GM15510 (cell line): ENCODE data around the gene RXRB.

Experiments
- POLR2A ChIP-seq: IDR thresholded peaks from 3 replicates; pipeline ENCODE4 v1.6.1; 2011; ENCODE audit warnings: borderline replicate concordance; ENCODE audit not compliant: insufficient read length; ENCODE audit errors: extremely low read depth

RXRB gene

GRCh38 chr6:33192671-33193602 lies 7.5 kb downstream of the RXRB start:
- no peak for TF ChIP-seq POLR2A

- no peak for TF ChIP-seq POLR2A
Observed at GRCh38 chr6:33192105-33192646, 8.3 kb downstream of the RXRB start, which contains the start of gene COL11A2. COL11A2 (minus strand) TSS chr6:33192467; CDS start chr6:33192240, 227 bp downstream.

- no peak for TF ChIP-seq POLR2A
Observed at GRCh38 chr6:33191383-33192104, 8.9 kb downstream of the RXRB start.

GRCh38 chr6:33190504-33191107 lies 9.9 kb downstream of the RXRB start:
- no peak for TF ChIP-seq POLR2A

- no peak for TF ChIP-seq POLR2A
Observed at GRCh38 chr6:33189625-33190448, 10.6 kb downstream of the RXRB start.

GRCh38 chr6:33189164-33189563 lies 11.3 kb downstream of the RXRB start:
- no peak for TF ChIP-seq POLR2A

- TF ChIP-seq POLR2A: no peak
Observed at GRCh38 chr6:33187809-33188208, 12.7 kb downstream of the RXRB start.

GRCh38 chr6:33185654-33186187 lies 14.7 kb downstream of the RXRB start:
- TF ChIP-seq POLR2A: no peak

- no peak for TF ChIP-seq POLR2A
Observed at GRCh38 chr6:33185190-33185589, 15.3 kb downstream of the RXRB start.

- TF ChIP-seq POLR2A: no peak
Observed at GRCh38 chr6:33183071-33183683, 17.3 kb downstream of the RXRB start.

GRCh38 chr6:33181141-33181540 lies 19.3 kb downstream of the RXRB start:
- no peak for TF ChIP-seq POLR2A

GRCh38 chr6:33178755-33179475 lies 21.6 kb downstream of the RXRB start:
- TF ChIP-seq POLR2A: no peak

GRCh38 chr6:33177552-33178446 lies 22.7 kb downstream of the RXRB start:
- TF ChIP-seq POLR2A: no peak

GRCh38 chr6:33176906-33177305 lies 23.6 kb downstream of the RXRB start:
- no peak for TF ChIP-seq POLR2A
